ENCODE results near the gene DCTN3. TPM values are rescaled to one million over a fixed set of nuclear protein-coding genes. Genes with fewer than 3 reads are reported as not detected.

The DCTN3 gene
- total RNA-seq, 1 experiment from 2014 or later: 57.5 TPM

DNA sequence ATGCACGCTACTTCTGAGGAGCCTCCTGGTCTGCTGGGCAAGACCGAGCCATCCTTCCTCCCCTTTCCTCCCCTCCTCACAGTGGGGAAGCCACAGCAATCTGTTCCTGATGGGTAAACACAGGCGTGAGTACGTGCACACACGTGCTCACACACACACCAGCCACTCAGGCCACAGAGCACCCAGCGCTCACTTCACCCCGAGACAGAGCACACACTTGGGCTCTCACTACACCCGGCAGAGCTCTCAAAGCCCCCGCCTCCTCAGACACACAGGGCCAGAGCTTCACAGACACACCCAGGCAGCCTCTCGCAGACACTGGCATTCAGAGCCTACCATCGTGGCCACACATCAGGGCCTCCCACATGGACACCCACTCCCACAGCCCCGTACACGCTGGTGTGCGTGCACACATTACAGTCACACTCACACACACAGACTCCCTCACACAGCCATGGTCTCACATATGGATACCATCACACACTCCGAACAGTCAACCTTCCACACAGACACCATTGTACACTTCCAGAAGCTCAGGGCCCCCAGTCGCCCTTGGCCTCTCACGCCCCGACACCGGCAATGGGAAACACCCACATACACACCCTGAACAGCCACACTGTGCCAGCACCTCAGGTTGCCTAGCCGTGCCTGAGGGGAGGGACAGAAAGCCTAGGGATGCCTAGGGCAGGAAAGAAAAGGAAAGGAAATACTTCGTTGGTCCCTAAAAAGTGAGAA is 44.3 kb downstream of the DCTN3 start:
- intact Hi-C loops (cut with micrococcal nuclease; ENCODE audit: unreplicated experiment): no loop called here
- H2AFZ ChIP-seq: no peak overlapping the region
- H3K79me2 ChIP-seq (ENCODE audit: low read depth): no peaks in the 10 kb centered on the region
- no peaks in the 10 kb centered on the region for H3F3A ChIP-seq (ENCODE audit: insufficient read depth, low read depth)
- POLR2A ChIA-PET (ENCODE audit: unreplicated experiment): no interaction called here
- H3K27ac ChIP-seq: no peak overlapping the region
- peaks cover 44% of the 10 kb centered on the region for H3K27me3 ChIP-seq (ENCODE audit: insufficient read depth, low read depth)
- no peak overlapping the region for H3K4me2 ChIP-seq
- CTCF ChIA-PET: no interaction called here
- H3K36me3 ChIP-seq (ENCODE audit: low read depth): no peaks in the 10 kb centered on the region
- no peak for DNase-seq
- H3K4me1 ChIP-seq (replicated peaks; ENCODE audit: insufficient read depth): no peaks in the 10 kb centered on the region
- H3K9me2 ChIP-seq (ENCODE audit: insufficient read depth): no peaks in the 10 kb centered on the region
- H3K4me3 ChIP-seq: no peak overlapping the region
- no peak for TF ChIP-seq EZH2 (IDR thresholded peaks at IDR 0.05; ENCODE audit: low read depth)
- H3K9me3 ChIP-seq (ENCODE audit: insufficient read depth, low read depth): no peaks in the 10 kb centered on the region
- BruUV-seq (replicated peaks): no TSS peak
- no peaks in the 10 kb centered on the region for H4K20me1 ChIP-seq (ENCODE audit: insufficient read depth)

GRCh38 chr9:34575241-34575640 is 45.1 kb downstream of the DCTN3 start:
- intact Hi-C loops (cut with micrococcal nuclease; ENCODE audit: unreplicated experiment): no loop called here
- Histone ChIP-seq H3K36me3 (ENCODE audit: low read depth) (no peaks in the 10 kb centered on the region), H3K27ac (no peak overlapping the region), H2AFZ (no peak overlapping the region), H3K4me2 (no peak overlapping the region), H3F3A (ENCODE audit: insufficient read depth, low read depth) (no peaks in the 10 kb centered on the region), H3K9me2 (ENCODE audit: insufficient read depth) (no peaks in the 10 kb centered on the region), H3K4me3 (no peak overlapping the region), H3K79me2 (ENCODE audit: low read depth) (no peaks in the 10 kb centered on the region), H3K27me3 (ENCODE audit: insufficient read depth, low read depth) (peaks cover 36% of the 10 kb centered on the region), H3K9me3 (ENCODE audit: insufficient read depth, low read depth) (no peaks in the 10 kb centered on the region), H3K4me1 (replicated peaks; ENCODE audit: insufficient read depth) (no peaks in the 10 kb centered on the region), H4K20me1 (ENCODE audit: insufficient read depth) (no peaks in the 10 kb centered on the region)
- no peak for DNase-seq
- BruUV-seq (replicated peaks): no TSS peak
- no peak for TF ChIP-seq EZH2 (IDR thresholded peaks at IDR 0.05; ENCODE audit: low read depth)
- TF ChIP-seq CTCF (conservative IDR thresholded peaks at IDR 0.05): no peak
- POLR2A ChIA-PET (ENCODE audit: unreplicated experiment): no interaction called here
- CTCF ChIA-PET: no interaction called here

DNA sequence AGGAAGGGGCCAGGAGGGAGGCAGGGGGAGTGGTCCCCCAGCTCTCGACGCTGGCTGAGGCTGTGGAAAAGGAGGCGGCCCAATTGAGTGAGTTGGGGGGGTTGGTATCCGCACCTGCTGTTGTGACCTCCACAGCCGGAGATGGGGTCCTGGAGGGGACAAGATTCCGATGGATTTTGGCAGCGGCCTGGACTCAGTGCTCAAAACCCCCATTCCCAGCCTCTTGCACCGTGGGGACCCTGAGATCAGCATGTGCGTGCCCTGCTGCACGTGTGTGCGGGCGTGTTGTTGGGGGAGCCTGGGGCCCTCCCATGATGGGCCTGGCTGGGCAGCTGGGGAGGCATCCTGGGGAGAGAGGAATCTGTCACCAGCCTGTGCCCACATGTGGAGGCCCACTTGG is 45.7 kb downstream of the DCTN3 start:
- ChIA-PET CTCF (no interaction called here), POLR2A (ENCODE audit: unreplicated experiment) (no interaction called here)
- Histone ChIP-seq H2AFZ (no peak overlapping the region), H3K4me3 (no peak overlapping the region), H3F3A (ENCODE audit: insufficient read depth, low read depth) (no peaks in the 10 kb centered on the region), H3K4me1 (replicated peaks; ENCODE audit: insufficient read depth) (no peaks in the 10 kb centered on the region), H4K20me1 (ENCODE audit: insufficient read depth) (no peaks in the 10 kb centered on the region), H3K79me2 (ENCODE audit: low read depth) (no peaks in the 10 kb centered on the region), H3K36me3 (ENCODE audit: low read depth) (no peaks in the 10 kb centered on the region), H3K4me2 (no peak overlapping the region), H3K9me3 (ENCODE audit: insufficient read depth, low read depth) (no peaks in the 10 kb centered on the region), H3K27ac (no peak overlapping the region), H3K9me2 (ENCODE audit: insufficient read depth) (no peaks in the 10 kb centered on the region), H3K27me3 (ENCODE audit: insufficient read depth, low read depth) (peaks cover 29% of the 10 kb centered on the region)
- no TSS peak for BruUV-seq (replicated peaks)
- intact Hi-C loops (cut with micrococcal nuclease; ENCODE audit: unreplicated experiment): no loop called here
- TF ChIP-seq CTCF (conservative IDR thresholded peaks at IDR 0.05) (no peak), EZH2 (IDR thresholded peaks at IDR 0.05; ENCODE audit: low read depth) (no peak)
- DNase-seq: no peak
